NOMO-1 treated with DMSO at 0.1 percent for 48 hours (cell line): ENCODE measurements around the gene ESPN.
"Not testable (repeated sequence)": the region's sequence is repeated elsewhere in the genome, so short reads cannot be mapped to it uniquely, and the experiment has no call there.

ENCODE experiments used
- DNase-seq: peaks from one replicate; lab custom pipeline; 2025; ENCODE audit not compliant: unreplicated experiment; lab: John Stamatoyannopoulos, UW

Gene ESPN, protein sequence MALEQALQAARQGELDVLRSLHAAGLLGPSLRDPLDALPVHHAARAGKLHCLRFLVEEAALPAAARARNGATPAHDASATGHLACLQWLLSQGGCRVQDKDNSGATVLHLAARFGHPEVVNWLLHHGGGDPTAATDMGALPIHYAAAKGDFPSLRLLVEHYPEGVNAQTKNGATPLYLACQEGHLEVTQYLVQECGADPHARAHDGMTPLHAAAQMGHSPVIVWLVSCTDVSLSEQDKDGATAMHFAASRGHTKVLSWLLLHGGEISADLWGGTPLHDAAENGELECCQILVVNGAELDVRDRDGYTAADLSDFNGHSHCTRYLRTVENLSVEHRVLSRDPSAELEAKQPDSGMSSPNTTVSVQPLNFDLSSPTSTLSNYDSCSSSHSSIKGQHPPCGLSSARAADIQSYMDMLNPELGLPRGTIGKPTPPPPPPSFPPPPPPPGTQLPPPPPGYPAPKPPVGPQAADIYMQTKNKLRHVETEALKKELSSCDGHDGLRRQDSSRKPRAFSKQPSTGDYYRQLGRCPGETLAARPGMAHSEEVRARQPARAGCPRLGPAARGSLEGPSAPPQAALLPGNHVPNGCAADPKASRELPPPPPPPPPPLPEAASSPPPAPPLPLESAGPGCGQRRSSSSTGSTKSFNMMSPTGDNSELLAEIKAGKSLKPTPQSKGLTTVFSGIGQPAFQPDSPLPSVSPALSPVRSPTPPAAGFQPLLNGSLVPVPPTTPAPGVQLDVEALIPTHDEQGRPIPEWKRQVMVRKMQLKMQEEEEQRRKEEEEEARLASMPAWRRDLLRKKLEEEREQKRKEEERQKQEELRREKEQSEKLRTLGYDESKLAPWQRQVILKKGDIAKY

GRCh38 chr1:6424619-6425593, at the start of gene ESPN:
Gene ESPN (plus strand): TSS chr1:6424776. CDS start chr1:6424956, 180 bp downstream.
- no peak for DNase-seq

DNA sequence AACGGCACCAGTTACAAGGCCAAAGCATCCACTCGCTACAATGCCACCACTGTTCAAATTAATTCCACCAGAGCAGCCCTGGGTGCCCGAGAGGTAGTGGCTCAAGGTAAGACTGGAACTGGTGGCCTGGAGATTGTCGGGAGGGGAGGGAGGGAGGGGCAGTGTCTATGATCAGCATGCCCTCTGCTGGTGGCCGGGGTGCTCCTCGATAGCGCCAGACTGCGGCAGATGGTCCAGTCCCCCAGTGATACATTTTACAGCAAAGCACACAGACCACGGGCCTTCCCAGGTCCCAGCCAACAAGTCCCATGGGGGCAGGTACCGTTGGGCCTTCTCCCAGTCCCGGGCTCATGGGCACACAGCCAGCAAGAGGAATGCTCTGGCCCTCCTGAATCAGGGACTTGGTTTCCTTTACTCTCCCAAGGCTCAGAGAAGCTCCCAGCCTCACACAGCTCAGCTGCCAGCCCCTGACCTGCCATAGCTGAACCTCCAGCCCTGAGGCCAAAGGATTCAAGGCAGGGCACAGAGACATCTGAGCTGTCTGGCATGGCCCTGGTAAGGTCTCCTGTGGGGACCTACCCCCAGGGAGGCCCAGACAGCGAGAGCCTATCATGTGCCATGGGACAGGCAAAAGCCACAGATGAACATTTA, 46.4 kb upstream of the ESPN start:
- no peak for DNase-seq

DNA sequence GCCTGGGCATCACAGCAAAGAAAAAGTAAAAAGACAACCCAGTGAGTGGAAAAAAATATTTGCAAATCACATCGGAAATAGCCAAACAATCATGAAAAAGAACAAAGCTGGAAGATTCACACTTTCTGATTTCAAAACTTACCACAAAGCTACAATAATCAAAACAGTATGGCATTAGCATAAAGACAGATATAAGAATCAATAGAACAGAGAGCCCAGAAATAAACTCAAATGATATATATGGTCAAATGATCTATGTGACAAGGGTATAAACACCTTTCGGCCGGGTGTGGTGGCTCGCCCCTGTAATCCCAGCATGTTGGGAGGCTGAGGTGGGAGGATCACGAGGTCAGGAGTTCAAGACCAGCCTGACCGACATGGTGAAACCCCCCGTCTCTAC, 44.5 kb upstream of the ESPN start:
- no peak for DNase-seq

GRCh38 chr1:6384135-6384534, 40.4 kb upstream of the ESPN start:
- no peak for DNase-seq

- no peak for DNase-seq
These were observed 39.6 kb upstream of the ESPN start for GRCh38 chr1:6384962-6385361.

DNA sequence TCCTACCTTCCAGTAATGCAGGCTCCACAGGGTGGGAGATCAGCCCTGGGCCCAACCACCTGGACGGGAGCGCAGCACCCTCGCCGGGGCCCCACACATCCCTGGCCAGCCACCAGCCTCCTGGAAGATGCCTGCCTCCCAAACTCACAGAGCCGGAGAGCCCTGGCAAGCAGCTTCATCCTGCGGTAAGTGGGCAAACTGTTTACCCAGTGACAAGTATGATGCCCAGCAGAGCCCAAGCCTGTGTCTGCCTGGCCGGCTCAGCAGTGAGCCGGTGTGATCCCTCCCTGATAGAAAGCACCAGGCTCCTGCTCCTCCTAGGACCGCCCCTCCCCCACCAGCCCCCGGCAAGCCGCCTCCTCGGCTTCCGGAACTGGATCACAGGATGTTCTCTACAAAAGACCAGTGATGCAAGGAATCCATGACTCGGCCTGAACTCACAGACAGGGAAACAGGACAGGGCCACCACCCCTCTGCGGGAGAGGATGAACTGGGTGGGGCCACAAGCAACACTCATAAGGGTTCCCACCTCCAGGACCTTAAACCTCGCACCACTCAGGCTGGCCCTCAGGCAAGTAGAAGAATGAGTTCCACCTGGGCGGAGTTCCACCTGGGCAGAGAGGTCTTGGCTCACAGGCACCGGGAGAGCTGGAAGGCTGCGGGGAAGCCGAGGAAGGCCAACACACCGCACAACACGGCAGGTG, 38.9 kb upstream of the ESPN start:
- no peak for DNase-seq

DNA sequence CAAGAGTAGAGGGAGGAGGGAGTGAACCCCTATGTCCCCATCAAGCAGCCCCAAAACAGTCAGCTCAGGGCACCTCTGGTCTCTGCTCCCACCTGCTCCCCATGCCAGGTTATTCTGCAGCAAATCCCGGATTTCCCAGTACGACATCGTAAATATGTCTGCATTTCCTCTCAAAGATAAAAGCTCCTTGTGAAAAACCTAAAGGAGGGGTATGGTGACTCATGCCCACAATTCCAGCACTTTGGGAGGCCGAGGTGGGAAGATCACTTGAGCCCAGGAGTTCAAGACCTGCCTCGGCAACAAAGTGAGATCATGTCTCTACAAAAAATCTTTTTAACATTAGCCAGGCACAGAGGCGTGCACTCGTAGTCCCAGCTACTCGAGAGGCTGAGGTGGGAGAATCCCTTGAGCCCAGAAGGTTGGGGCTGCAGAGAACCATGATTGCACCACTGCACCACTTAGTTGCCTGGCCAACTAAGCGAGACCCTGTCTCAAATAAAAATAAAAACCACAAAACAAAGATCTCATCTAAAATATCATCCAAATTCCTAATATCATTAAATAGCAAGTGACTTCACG, 38.1 kb upstream of the ESPN start:
- no peak for DNase-seq

DNA sequence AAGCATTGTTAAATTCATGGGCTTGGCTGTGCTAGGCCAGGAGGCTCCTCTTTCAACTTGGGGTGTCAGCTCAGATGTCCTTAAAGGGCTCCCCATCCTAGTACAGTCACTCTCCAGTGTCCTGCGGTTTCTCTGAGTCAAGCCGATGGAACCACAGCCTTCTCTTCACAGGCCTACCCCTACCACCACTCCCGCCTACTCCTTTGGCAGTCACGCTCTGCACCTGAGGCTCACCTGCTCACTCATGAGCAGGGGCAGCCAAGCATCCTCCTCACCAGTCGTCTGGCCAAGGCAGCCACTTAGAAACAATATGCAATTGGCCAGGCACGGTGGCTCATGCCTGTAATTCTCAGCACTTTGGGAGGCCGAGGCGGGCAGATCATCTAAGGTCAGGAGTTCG, 34.6 kb upstream of the ESPN start:
- DNase-seq = no peak

- peak; percentile 16 for DNase-seq
These were observed 32.4 kb upstream of the ESPN start for GRCh38 chr1:6391951-6392808.

- DNase-seq = no peak
These were observed 31.7 kb upstream of the ESPN start for GRCh38 chr1:6392809-6393399.

GRCh38 chr1:6393400-6394187, 31.0 kb upstream of the ESPN start, which contains the start of gene ACOT7:
Gene ACOT7 (minus strand): TSS chr1:6393767. CDS start chr1:6393399, 368 bp downstream.
- DNase-seq = peak; percentile 87

GRCh38 chr1:6395130-6395529, 29.4 kb upstream of the ESPN start:
- not testable (repeated sequence) for DNase-seq

GRCh38 chr1:6395781-6396244, 28.8 kb upstream of the ESPN start:
- not testable (repeated sequence) for DNase-seq

DNA sequence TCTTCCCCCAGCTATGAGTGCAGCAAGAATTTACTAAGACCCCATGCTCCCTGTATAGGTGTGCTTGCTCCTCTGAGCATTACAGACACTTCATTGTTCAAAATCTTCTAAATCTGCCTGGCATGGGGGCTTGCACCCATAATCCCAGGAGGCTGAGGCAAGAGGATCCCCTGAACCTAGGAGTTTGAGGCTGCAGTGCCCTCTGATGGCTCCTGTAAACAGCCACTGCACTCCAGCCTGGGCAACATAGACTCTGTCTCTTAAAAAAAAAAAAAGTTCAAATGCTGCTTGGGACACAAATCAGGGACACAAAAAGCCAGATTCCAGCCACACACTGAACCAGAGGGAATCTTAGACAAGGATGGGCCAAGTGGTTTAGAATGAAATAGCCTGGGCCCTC, 27.6 kb upstream of the ESPN start:
- DNase-seq = no peak

DNA sequence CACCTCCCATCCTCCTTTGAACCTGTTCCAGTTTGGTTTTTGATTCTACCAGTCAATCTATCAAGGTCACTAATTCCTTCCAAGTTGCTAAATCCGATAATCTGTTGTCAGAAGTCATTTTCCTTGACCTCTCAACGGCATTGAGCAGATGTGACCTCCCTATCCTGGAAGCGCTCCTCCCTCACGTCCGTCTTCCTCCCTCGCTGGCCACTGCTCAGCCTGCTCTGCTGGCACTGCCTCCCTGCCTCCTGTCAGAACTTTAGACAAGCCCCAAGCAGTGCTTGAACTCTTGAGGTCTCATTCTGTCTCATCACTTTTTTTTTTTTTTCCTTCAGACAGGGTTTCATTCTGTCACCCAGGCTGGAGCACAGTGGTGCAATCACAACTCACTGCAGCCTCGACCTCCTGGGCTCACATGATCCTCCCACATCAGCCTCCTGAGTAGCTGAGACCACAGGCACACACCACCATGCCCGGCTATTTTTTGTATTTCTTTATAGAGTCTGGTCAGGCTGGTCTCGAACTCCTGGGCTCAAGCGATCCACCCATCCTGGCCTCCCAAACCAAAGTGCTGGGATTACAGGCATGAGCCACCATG, 26.6 kb upstream of the ESPN start:
- no peak for DNase-seq

- DNase-seq = no peak
These were observed 25.3 kb upstream of the ESPN start for GRCh38 chr1:6399294-6399693.

DNA sequence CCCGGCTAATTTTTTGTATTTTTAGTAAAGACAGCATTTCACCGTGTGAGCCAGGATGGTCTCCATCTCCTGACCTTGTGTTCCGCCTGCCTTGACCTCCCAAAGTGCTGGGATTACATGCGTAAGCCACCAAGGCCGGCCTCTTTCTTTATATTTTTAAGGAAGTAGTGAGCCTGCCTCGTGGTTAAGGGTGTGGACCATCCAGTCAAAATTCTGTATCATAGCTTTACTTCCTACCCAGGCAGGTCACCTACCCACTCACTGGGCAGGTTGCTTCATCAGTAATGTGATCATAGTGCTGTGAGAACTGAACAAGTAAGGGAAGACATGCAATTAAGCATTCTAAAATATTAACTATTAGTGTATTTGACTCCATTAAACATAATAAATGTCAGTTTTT, 22.9 kb upstream of the ESPN start:
- peak; percentile 90 for DNase-seq
